HepG2 (cell line): ENCODE results near the gene CREBBP. TPM values are rescaled to one million over a fixed set of nuclear protein-coding genes. Genes with fewer than 3 reads are reported as not detected.

ENCODE experiments used
- ARID5B ChIP-seq: IDR thresholded peaks from 2 replicates; pipeline ENCODE4 v1.4.0; 2020; ENCODE audit warnings: mild to moderate bottlenecking, missing genetic modification reagents
- CSRNP2 ChIP-seq: sonication (generic); formaldehyde crosslinking; conservative IDR thresholded peaks from 2 replicates; pipeline ENCODE4 v1.8.0; 2022; ENCODE audit warnings: low read depth, missing genetic modification reagents
- EEA1 ChIP-seq: sonication (generic); formaldehyde crosslinking; IDR thresholded peaks from 2 replicates; pipeline ENCODE4 v1.5.1; 2020; ENCODE audit warnings: mild to moderate bottlenecking, missing genetic modification reagents, borderline replicate concordance
- HES4 ChIP-seq: sonication (generic); formaldehyde crosslinking; IDR thresholded peaks from 2 replicates; pipeline ENCODE4 v1.9.0; 2021; ENCODE audit warnings: mild to moderate bottlenecking, missing genetic modification reagents, borderline replicate concordance
- KAT2B ChIP-seq: fragments of 150-350 bp; IDR thresholded peaks from 2 replicates; pipeline ENCODE4 v1.6.1; 2014; ENCODE audit warnings: low read depth, low read length, borderline replicate concordance
- MEIS1 ChIP-seq: sonication (generic); formaldehyde crosslinking; IDR thresholded peaks from 2 replicates; pipeline ENCODE4 v1.9.0; 2021; ENCODE audit warnings: mild to moderate bottlenecking, missing genetic modification reagents, moderate library complexity, borderline replicate concordance
- PRMT3 ChIP-seq: sonication (generic); formaldehyde crosslinking; IDR thresholded peaks from 2 replicates; pipeline ENCODE4 v1.8.1; 2022; ENCODE audit warnings: low read depth, mild to moderate bottlenecking, moderate library complexity, missing genetic modification reagents, borderline replicate concordance
- SP5 ChIP-seq: IDR thresholded peaks from 2 replicates; pipeline ENCODE4 v1.6.1; 2016; ENCODE audit warnings: low read depth, borderline replicate concordance
- THAP11 ChIP-seq: IDR thresholded peaks from 2 replicates; pipeline ENCODE4 v1.6.1; 2016; ENCODE audit warnings: missing biosample characterization, missing genetic modification reagents
- THAP8 ChIP-seq: sonication (generic); formaldehyde crosslinking; IDR thresholded peaks from 2 replicates; pipeline ENCODE4 v1.5.1; 2020; ENCODE audit warnings: missing genetic modification reagents, mild to moderate bottlenecking, borderline replicate concordance
- ZBTB26 ChIP-seq: IDR thresholded peaks from 2 replicates; pipeline ENCODE4 v1.6.1; 2016; ENCODE audit warnings: missing compliant biosample characterization, missing genetic modification reagents, borderline replicate concordance
- ZBTB38 ChIP-seq: sonication (generic); formaldehyde crosslinking; IDR thresholded peaks from 2 replicates; pipeline ENCODE4 v1.5.1; 2020; ENCODE audit warnings: mild to moderate bottlenecking, missing genetic modification reagents
- ZBTB44 ChIP-seq: sonication (generic); formaldehyde crosslinking; IDR thresholded peaks from 2 replicates; pipeline ENCODE4 v1.4.0; 2020; ENCODE audit warnings: missing genetic modification reagents
- ZNF263 ChIP-seq: sonication (generic); formaldehyde crosslinking; IDR thresholded peaks from 2 replicates; pipeline ENCODE4 v1.4.0; 2020; ENCODE audit warnings: missing genetic modification reagents
- ZNF292 ChIP-seq: sonication (generic); formaldehyde crosslinking; IDR thresholded peaks from 2 replicates; pipeline ENCODE4 v1.8.1; 2022; ENCODE audit warnings: mild to moderate bottlenecking, low read depth, missing genetic modification reagents, borderline replicate concordance
- ZNF563 ChIP-seq: sonication (generic); formaldehyde crosslinking; IDR thresholded peaks from 2 replicates; pipeline ENCODE4 v1.8.0; 2022; ENCODE audit warnings: mild to moderate bottlenecking, moderate library complexity, missing genetic modification reagents
- ZNF572 ChIP-seq: sonication (generic); formaldehyde crosslinking; IDR thresholded peaks from 2 replicates; pipeline ENCODE4 v1.5.1; 2020; ENCODE audit warnings: mild to moderate bottlenecking, missing genetic modification reagents
- ZSCAN12 ChIP-seq: sonication (generic); formaldehyde crosslinking; IDR thresholded peaks from 2 replicates; pipeline ENCODE4 v1.9.0; 2021; ENCODE audit warnings: mild to moderate bottlenecking, missing genetic modification reagents
- polyA plus RNA-seq, 8 experiments: library from polyadenylated mRNA; depleted of rRNA in 3 of 8; stranded (reverse) in 7 of 8; unstranded in 1 of 8; fragments of >200 nt; fragmentation: Illumina TruSeq in 4 of 8; extraction: Trizol in 4 of 8; gene quantifications; 2 replicates each; pipeline versions ENCODE4 v1.2.1 to v1.2.3, GENCODE V29; 2011 to 2016; ENCODE audit warnings: low read depth in 4 of 8, missing spikeins in 1 of 8, mixed read lengths in 1 of 8; ENCODE audit not compliant: insufficient read depth in 1 of 8
- total RNA-seq, 5 experiments: library from RNA; depleted of rRNA; stranded (reverse); fragments of >200 nt; fragmentation: Illumina TruSeq; extraction: Trizol; gene quantifications; 2 replicates each; pipeline ENCODE4 v1.2.3, GENCODE V29; 2016; ENCODE audit warnings: low read depth in 1 of 5

Gene CREBBP
- total and polyA plus RNA-seq, 2 of the 13 experiments (the other 11 are each of a cell fraction or from before 2014, with no cell fraction given), result 5.3 to 10.4 TPM

- peak; percentile 70; the same call in 1 of the 2 replicates for TF ChIP-seq MEIS1 (CRISPR knock-in tag)
- no peak for TF ChIP-seq PRMT3
- 0 out of 2 replicates have a peak, but pooled peaks have one; percentile 13 for TF ChIP-seq ZBTB26 (CRISPR knock-in tag)
- TF ChIP-seq KAT2B, result no peak
- no peak for TF ChIP-seq ZBTB44 (CRISPR knock-in tag)
- no peak for TF ChIP-seq CSRNP2 (CRISPR knock-in tag)
- TF ChIP-seq THAP11 (CRISPR knock-in tag), result peak; percentile 41; the same call in 1 of the 2 replicates
- 0 out of 2 replicates have a peak, but pooled peaks have one; percentile 53 for TF ChIP-seq ZNF572 (CRISPR knock-in tag)
- no peak for TF ChIP-seq ZNF263 (CRISPR knock-in tag)
- TF ChIP-seq EEA1 (CRISPR knock-in tag), result peak; percentile 75; the same call in 1 of the 2 replicates
- TF ChIP-seq ZNF292 (CRISPR knock-in tag), result peak; percentile 24; the same call in 1 of the 2 replicates
- TF ChIP-seq ARID5B, result 0 out of 2 replicates have a peak, but pooled peaks have one; percentile 9
- peak; percentile 73 for TF ChIP-seq SP5 (CRISPR knock-in tag)
- TF ChIP-seq HES4 (CRISPR knock-in tag), result peak; percentile 2; the same call in 1 of the 2 replicates
- TF ChIP-seq ZNF563 (CRISPR knock-in tag), result peak; percentile 47; the same call in 1 of the 2 replicates
- peak; percentile 62; the same call in 1 of the 2 replicates for TF ChIP-seq ZSCAN12
- TF ChIP-seq THAP8, result 0 out of 2 replicates have a peak, but pooled peaks have one; percentile 32
- peak; percentile 90; the same call in 1 of the 2 replicates for TF ChIP-seq ZBTB38
These were observed at the start of gene CREBBP (continued) for GRCh38 chr16:3880623-3881498.
